H1 (cell line): ENCODE measurements around the gene FANCE.

Source experiments
- BRCA1 ChIP-seq: IDR thresholded peaks from 2 replicates; pipeline ENCODE4 v1.6.1; 2012; ENCODE audit warnings: low read depth, low read length, improper control_type of control experiment
- POLR2A ChIP-seq, 2 experiments: IDR thresholded peaks; 1 replicate in 1 of 2; 2 replicates in 1 of 2; pipeline ENCODE4 v1.6.1; 2011; ENCODE audit warnings: low read depth in 2 of 2, low read length in 2 of 2, mild to moderate bottlenecking in 2 of 2; ENCODE audit errors: control extremely low read depth in 1 of 2

DNA sequence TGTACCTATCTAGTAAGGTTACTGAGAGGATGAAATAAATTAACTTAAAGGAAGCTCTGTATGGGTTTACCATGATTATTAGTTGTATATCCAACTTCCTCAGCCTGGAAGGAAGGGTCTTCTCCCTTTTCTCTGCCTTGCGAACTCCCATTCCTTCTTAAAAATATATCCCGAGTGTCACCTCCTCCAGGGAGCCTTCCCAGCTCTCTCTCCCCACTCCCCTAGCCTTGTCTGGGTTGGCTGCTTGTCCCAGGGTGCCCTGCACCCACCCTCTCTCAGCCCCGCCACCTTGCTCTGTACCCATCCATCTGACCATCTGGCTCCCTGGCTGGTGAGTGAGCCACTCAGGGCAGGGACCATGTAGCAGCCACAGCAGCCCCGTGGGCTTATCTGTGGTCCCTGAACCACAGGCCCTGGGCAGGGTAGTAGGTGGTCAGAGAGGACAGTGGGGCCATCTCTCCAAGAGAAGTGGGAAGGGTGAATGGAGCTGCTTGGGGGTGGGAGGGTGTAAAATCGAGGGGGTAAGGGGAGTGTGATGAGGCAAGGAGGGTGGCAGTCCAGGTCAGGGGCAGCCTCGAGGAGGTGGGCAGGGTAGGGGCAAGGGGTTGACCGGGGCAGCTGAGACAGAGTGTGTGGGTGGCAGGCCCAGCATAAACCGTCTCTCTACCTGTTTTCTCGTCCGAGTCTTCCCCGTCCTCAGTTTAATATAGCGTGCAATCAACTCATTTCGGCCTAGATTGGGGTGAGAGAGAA lies 31.9 kb downstream of the FANCE start:
- TF ChIP-seq POLR2A (IDR thresholded peaks at IDR 0.05; ENCODE audit: control extremely low read depth in 1 of 2, low read depth in 2 of 2, low read length in 2 of 2) (no peak), BRCA1 (no peak)
